ENCODE measurements around the gene SMCHD1.
"Not testable (repeated sequence)": the region's sequence is repeated elsewhere in the genome, so short reads cannot be mapped to it uniquely, and the experiment has no call there.

SMCHD1 gene

GRCh38 chr18:2822213-2822921, 166.8 kb downstream of the SMCHD1 start:
- DNase-seq, result no peak

GRCh38 chr18:2823202-2823601, 167.7 kb downstream of the SMCHD1 start:
- no peak for DNase-seq

GRCh38 chr18:2823966-2824365, 168.4 kb downstream of the SMCHD1 start:
- DNase-seq, result no peak

DNA sequence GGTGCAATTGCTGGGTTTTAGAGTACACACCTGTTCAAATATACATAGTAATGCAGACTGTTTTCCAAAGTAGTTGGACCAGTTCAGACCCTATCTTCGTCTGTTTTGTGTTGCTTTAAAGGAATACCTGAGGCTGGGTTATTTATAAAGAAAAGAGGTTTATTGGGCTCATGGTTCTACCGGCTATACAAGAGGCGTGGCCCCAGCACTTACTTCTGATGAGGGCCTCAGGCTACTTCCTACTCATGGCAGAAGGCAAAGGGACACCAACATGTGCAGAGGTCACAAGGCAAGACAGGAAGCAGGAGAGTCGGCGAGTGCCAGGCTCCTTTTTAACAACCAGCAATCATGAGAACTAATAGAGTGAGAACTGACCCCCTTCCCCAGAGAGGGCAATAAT, 169.3 kb downstream of the SMCHD1 start:
- DNase-seq, result no peak

DNA sequence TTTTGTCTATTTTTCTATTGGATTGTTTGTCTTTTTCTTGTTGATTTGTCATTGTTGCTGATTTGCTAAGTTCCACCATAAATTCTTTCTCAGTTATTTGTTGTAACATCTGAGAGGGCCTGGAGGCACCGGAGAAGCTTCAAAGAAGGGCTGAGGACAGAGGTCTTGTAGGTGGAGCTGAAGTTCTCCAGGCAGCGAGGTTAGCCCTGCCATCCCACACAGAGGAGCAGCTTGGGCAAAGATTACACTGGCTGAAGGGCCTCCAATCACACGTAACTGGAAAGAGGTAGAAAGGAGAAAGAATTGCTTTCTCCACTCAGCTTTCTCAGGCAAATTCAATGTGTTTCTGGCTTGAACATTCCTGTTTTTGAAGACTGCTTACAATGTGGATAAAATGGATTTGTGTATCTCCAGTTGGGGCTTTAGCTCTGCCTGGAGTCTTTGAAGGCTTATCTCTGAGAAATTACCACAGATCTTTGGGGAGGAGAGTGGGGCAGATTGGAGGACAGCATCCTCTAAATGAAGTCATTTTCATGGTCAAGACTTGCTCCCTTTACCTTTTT, 170.2 kb downstream of the SMCHD1 start:
- DNase-seq, result no peak

DNA sequence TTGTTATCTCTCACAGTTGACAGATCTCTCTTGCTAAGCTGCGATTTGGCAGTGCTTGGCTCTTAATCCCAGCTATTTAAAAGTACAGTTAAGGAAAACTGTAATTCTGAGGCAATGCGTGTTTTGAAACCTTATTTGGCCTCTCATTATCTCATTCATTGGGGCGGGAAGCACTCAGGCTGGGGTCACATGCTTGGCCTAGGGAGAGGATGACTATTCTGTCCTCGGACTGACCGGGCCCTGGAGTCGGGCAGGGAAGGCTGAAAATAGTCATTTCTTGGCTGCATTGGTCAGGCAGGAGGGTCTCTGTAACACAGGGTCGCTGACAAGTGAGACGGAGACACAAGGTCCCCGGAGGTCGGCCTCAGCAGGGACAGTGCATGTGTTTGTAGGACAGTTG, 171.1 kb downstream of the SMCHD1 start:
- DNase-seq, result no peak

GRCh38 chr18:2827061-2827460, 171.5 kb downstream of the SMCHD1 start:
- DNase-seq, result no peak

- not testable (repeated sequence) for DNase-seq
Observed at GRCh38 chr18:2836118-2836517, 180.6 kb downstream of the SMCHD1 start.

DNA sequence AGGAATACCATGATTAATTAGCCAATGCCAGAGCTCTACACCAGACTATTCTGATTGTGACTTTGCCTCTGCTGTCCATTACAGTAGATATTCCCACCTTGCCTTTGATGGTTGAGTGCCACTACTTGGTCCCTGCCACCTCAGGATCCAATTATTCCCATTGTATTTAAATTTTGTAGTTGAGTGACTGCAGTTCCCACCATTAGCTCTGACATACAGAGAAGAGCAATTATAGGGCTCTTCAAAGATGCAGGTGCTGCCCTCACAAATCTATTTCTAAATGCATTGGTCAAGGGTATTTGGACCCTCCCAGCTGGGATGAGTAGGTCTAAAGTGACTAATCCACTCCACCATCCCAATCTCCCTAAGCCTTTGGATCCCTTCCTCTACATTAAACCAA, 181.8 kb downstream of the SMCHD1 start:
- DNase-seq, result not testable (repeated sequence)

GRCh38 chr18:2839202-2839601, 183.7 kb downstream of the SMCHD1 start:
- DNase-seq, result no peak

DNA sequence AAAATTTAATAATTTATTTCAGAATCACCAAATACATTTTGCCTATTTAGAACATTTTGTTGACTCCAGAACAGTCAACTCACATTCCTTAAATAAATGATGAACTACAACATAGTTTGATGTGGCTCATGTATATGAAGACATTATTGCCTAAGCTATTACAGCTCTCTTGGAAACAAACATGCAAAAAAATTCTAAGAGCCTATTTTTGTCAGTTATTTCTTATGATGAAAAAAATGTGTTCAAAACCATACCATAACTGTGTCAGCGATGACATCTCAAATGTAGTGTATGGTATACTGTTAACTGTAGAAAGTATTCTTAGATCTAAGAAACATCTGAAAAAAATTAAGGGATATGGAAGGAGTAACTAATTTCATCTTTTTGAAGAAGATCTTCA, 185.0 kb downstream of the SMCHD1 start:
- no peak for DNase-seq

DNA sequence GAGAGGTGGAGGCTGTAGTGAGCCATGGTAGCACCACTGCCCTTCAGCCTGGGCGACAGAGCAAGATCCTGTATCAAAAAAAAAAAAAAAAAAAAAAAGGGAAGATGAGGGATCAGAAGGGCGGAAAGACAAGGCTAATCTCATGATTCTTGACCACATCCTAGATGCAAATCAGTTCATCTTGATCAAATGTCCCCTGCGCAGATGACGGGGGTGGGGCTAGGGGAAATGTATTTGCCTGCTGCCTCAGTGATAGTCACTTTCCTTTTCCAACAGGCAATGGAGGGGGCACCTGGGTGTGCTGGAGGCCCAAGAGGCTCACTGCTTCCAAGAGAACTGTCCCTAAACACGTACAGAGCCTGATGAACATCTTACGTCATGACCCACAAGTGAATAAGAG, 187.6 kb downstream of the SMCHD1 start:
- DNase-seq, result no peak

GRCh38 chr18:2845172-2845571, 189.6 kb downstream of the SMCHD1 start:
- DNase-seq, result no peak

DNA sequence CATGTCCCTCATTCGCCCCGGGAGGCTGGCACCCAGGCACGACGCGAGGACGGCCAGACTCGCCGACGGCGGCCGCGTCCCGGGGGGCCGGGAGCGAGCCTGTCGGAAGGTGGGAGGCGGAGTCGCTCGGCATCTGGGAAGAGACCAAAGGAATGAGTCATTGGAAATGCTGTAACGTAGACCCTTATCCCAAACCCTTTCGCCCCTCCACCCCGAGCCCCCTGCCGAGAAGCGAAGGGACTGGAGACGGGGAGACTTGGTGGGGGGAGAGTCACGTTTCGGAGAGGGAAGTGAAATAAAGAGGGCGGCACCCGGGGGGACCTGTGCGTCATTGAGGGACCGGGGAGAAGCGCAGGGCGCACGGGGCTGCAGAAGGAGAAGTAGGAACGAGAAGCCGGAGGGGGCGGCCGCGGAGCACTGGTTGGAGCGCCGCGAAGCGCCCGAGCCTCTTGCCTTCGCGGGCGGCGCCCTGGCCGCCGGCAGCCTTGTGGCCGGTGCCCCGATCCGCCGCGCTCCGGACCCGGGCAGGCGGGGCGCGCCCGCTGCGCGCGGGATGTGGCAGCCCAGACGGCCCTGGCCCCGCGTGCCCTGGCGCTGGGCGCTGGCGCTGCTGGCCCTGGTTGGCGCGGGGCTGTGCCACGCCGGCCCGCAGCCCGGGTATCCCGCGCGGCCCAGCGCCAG, 191.2 kb downstream of the SMCHD1 start, which contains the start of gene EMILIN2:
TSS of gene EMILIN2 (plus strand) at position 371 of the 681 bp plus-strand sequence. CDS start at position 554, 183 bp downstream.
- no peak for DNase-seq

GRCh38 chr18:2847317-2848246, 192.1 kb downstream of the SMCHD1 start:
- no peak for DNase-seq

GRCh38 chr18:2848247-2849246, 193.0 kb downstream of the SMCHD1 start:
- DNase-seq, result no peak

DNA sequence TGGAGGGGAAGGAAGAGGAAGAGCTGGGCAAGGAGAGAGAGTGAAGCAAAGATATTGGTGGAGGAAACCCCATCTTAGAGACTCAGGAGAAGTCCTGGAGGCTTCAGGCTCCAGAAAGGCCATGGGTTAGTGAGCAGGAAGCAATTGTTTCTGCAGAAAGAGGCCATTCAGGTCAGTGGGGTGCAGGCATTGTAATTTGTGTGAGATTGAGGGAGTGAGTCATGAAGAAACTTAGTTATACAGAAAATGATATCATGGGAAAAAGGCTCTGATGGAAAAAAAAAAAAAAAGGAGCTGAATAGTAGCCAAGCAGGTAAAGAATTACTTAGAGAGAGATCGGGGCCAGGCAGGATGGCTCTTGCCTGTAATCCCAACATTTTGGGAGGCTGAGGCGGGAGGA, 195.3 kb downstream of the SMCHD1 start:
- DNase-seq, result no peak

DNA sequence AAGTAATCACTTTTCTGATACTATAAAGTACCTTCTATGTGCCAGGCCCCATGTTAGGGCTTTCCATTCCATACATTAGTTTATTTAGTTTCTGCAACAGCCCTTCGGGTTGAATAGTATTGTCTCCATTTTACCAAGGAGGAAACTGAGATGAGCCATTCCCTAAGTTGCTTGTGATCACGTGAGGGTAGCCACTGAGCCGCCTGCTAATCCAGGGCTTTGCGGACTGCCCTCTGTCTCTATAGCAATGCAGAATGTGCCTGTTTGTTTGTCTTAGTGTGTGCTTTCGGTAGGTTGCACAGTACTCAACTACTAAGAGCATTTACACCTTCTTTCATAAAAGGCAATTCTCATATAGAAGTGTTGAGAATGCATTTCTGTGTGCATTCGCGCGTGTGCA, 196.2 kb downstream of the SMCHD1 start:
- DNase-seq, result no peak

DNA sequence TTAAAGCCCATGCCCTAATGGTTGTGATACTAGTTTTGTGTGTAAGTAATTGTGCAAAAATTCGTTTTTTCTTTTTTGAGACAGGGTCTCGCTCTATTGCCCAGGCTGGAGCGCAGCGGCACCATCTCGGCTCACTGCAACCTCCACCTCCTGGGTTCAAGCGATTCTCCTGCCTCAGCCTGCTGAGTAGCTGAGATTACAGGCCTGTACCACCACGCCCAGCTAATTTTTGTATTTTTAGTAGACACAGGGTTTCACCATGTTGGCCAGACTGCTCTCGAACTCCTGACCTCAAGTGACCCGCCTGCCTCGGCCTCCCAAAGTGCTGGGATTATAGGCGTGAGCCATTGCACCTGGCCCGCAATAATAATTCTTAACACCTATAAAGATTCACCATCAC, 196.9 kb downstream of the SMCHD1 start:
- DNase-seq, result not testable (repeated sequence)

GRCh38 chr18:2853173-2853925, 197.8 kb downstream of the SMCHD1 start:
- no peak for DNase-seq

Measured in DMS79 treated with DMSO at 0.1 percent for 48 hours (cell line).